Right lobe of liver (tissue), 6 donors: ENCODE measurements around the gene CSF1. TPM values are rescaled to one million over a fixed set of nuclear protein-coding genes. Genes with fewer than 3 reads are reported as not detected.

Experiments used
- ATAC-seq, 4 donors: fragments of 200-7000 bp; cut with Tn5 transposase; one replicate each; pipeline ENCODE4 v1.9.1; 2020; ENCODE audit warnings: mild to moderate bottlenecking in 4 of 4, moderate library complexity in 4 of 4
- DNase-seq, 3 donors: peaks; one replicate each; pipeline ENCODE4 v3.0.0-alpha.2; 2020
- H3K27ac ChIP-seq, 3 donors: fragments of 200-600 bp; one replicate each; pipeline ENCODE4 v1.8.0; 2022
- H3K27me3 ChIP-seq, 2 donors: fragments of 200-600 bp; one replicate each; pipeline ENCODE4 v1.8.0; 2022
- H3K36me3 ChIP-seq, 4 donors: fragments of 200-600 bp; sonication (generic) in 1 of 4; one replicate each; pipeline versions ENCODE4 v1.5.1 to v1.8.0; 2017 to 2022; ENCODE audit warnings: control low read depth in 1 of 4
- H3K4me1 ChIP-seq, 4 donors: fragments of 200-600 bp; sonication (generic) in 1 of 4; one replicate each; pipeline versions ENCODE4 v1.5.1 to v1.8.0; 2017 to 2022; ENCODE audit warnings: control low read depth in 1 of 4
- H3K4me3 ChIP-seq, 3 donors: fragments of 200-600 bp; one replicate each; pipeline ENCODE4 v1.8.0; 2022
- H3K9me3 ChIP-seq, 4 donors: fragments of 200-600 bp; sonication (generic) in 1 of 4; one replicate each; pipeline versions ENCODE4 v1.5.1 to v1.8.0; 2017 to 2022; ENCODE audit warnings: control low read depth in 1 of 4
- CTCF ChIP-seq, 4 donors: fragments of 200-600 bp in 3 of 4; fragments of 450-650 bp in 1 of 4; IDR thresholded peaks; one replicate each; pipeline versions ENCODE4 v1.5.1 to v1.8.0; 2016 to 2022; ENCODE audit warnings: antibody characterized with exemption in 4 of 4, mild to moderate bottlenecking in 2 of 4
- POLR2A ChIP-seq: fragments of 450-650 bp; IDR thresholded peaks from one replicate; pipeline ENCODE4 v1.6.1; 2017; ENCODE audit warnings: antibody characterized with exemption, mild to moderate bottlenecking
- WGBS: methylation state at CpG from one replicate; pipeline ENCODE4 v1.1.6; 2018; ENCODE audit warnings: low coverage, low lambda C conversion rate; ENCODE audit not compliant: insufficient coverage; ENCODE audit errors: missing lambda C conversion rate; 5-methylcytosine and 5-hydroxymethylcytosine counted together
- intact Hi-C, 2 donors: fragments of 100-400 bp; cut with DNase I; formaldehyde crosslinking; loops; one replicate each; pipeline versions ENCODE4 v1.11.2 to v1.14.1; 2022
- total RNA-seq, 6 experiments: library from RNA; depleted of rRNA in 2 of 6; stranded (reverse); fragments of >200 nt in 2 of 6; fragmentation: NEBNext Ultra II Directional in 3 of 6; extraction: Animal tissue kit (Norgen Biotek cat#: 25700) in 3 of 6; gene quantifications; one replicate each; pipeline versions ENCODE4 v1.1.0 to v1.2.4, GENCODE V29; 2016 to 2023
- donor health status: DM: no; HTN: yes; CAD: no.
- donor health status: DM: no; HTN: no; CAD: no.
- donor health status: DM: no; HTN: no; CAD: no.
- donor health status: DM: no; HTN: yes; CAD: no.
- donor health status: DM: no; HTN: yes; CAD: no.

CSF1 gene
- total RNA-seq, 6 experiments from 2014 or later: 4.8 to 44.1 (median 22.0) TPM

DNA sequence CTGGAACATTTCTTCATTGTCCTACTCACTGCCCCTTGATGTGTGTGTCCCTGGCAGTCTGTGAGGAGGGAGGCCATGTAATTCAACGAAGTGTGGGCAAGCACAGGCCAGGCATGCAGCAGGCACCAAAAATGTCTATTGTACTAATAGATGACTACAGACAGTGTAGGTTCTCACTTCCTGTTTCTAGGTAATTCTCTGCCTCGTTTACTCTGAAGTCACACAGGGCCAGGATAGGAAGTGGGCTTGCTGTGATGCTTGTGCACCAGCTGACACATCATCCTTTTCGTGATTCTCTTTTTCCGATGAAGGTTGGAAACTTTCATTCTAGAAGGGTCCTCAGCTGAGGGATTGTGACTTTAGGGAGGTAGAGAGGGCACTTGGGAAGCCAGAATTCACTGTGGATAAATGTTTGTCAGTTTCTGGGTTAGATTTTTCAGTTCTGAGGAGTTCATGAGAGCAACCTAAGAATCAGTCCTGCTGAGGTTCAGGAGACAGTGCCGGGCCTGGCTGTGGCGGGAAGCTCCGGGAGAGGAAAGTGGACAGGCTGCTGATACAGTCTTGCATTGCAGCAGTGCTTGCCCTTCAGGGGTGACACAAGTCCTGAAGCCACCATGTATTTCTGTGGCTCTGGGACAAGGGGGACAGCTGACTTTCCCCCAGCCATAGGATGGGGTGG is 4.3 kb upstream of the CSF1 start:
- ATAC-seq: no peak
- H3K9me3 ChIP-seq: no peaks in the 10 kb centered on the region
- H3K27me3 ChIP-seq: no peaks in the 10 kb centered on the region
- no peak for DNase-seq
- intact Hi-C loops: no loop called here
- no peaks in the 10 kb centered on the region for H3K36me3 ChIP-seq
- no peak for TF ChIP-seq POLR2A
- 60% methylated on average over 2 of the region's 7 CpGs for WGBS
- H3K27ac ChIP-seq: no peak overlapping the region
- peaks cover 0 to 44% (median 17%) of the 10 kb centered on the region in 4 donors for H3K4me1 ChIP-seq
- no peak overlapping the region for H3K4me3 ChIP-seq

- WGBS: 100% methylated on average over 2 of the region's 4 CpGs
- H3K27me3 ChIP-seq: no peaks in the 10 kb centered on the region
- no peaks in the 10 kb centered on the region for H3K9me3 ChIP-seq
- no peaks in the 10 kb centered on the region for H3K36me3 ChIP-seq
- intact Hi-C loops: no loop called here
- no peak overlapping the region for H3K4me3 ChIP-seq
- ATAC-seq: no peak
- no peak for DNase-seq
- H3K4me1 ChIP-seq: peaks cover 0 to 42% (median 17%) of the 10 kb centered on the region in 4 donors
- TF ChIP-seq POLR2A: no peak
- H3K27ac ChIP-seq: no peak overlapping the region
Observed at GRCh38 chr1:109906839-109907180, 3.8 kb upstream of the CSF1 start.

DNA sequence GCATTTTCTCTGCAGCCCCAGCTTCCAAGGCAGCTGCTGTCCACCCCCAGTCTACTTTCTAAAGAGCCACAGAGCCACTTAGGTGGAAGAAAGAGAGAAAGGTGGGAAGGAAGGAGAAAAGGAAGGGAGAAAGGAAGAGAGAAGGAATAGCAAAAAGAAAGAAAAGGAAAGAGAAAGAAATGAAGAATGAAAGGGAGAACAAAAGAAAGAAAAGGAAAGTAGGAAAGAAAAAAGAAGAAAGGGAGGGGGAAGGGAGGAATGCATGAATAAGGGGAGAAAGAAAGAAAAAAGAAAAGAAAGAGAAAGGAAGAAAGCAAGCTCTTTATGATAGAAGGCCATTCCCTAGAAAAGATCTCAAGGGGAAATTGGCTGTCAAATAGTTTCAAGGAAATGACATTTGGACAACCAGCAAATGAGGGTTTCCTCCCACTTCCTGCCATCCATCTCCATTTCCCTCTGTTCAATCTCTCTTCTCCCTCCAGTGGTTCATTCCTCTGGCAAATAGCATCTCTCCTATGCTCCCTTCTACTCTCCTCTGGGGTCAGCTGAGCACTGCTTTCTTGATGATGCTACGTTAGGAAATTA is 3.4 kb upstream of the CSF1 start:
- TF ChIP-seq POLR2A: no peak
- no peak overlapping the region for H3K27ac ChIP-seq
- DNase-seq: no peak
- peaks cover 0 to 42% (median 16%) of the 10 kb centered on the region in 4 donors for H3K4me1 ChIP-seq
- no peaks in the 10 kb centered on the region for H3K27me3 ChIP-seq
- intact Hi-C loops: no loop called here
- 94% methylated on average over 1 of the region's 1 CpG for WGBS
- no peak for ATAC-seq
- H3K9me3 ChIP-seq: no peaks in the 10 kb centered on the region
- H3K4me3 ChIP-seq: no peak overlapping the region
- H3K36me3 ChIP-seq: no peaks in the 10 kb centered on the region

DNA sequence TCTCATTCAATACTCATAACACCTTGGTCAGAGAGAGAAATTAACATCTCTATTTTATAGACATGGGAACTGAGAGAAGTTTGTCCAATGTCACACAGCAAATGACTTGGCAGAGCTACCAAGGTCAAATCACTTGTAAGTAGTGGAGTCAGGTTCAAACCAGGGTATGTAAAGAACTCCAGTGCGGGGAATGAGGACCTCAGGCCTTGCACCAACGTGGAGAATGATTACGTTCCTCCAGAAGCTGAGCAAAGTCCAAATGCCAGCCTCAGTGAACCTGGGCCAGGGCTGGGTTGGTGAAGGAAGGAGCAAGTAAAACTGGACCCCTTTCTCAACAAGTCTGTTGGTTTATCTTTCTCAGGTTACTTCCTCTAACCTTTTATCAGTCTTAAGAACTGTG is 1.8 kb upstream of the CSF1 start:
- no peak for DNase-seq
- H3K9me3 ChIP-seq: no peaks in the 10 kb centered on the region
- intact Hi-C loops: no loop called here
- H3K27me3 ChIP-seq: no peaks in the 10 kb centered on the region
- no peak for ATAC-seq
- H3K36me3 ChIP-seq: no peaks in the 10 kb centered on the region
- TF ChIP-seq CTCF (IDR thresholded peaks at IDR 0.05) (no peak), POLR2A (no peak)
- peaks cover 0 to 40% (median 16%) of the 10 kb centered on the region in 4 donors for H3K4me1 ChIP-seq
- 50% methylated on average over 3 of the region's 3 CpGs for WGBS
- no peak overlapping the region for H3K27ac ChIP-seq
- no peak overlapping the region for H3K4me3 ChIP-seq

- Histone ChIP-seq H3K27ac (no peak overlapping the region), H3K9me3 (no peaks in the 10 kb centered on the region)
- 75% methylated on average over 3 of the region's 3 CpGs for WGBS
Observed at GRCh38 chr1:109909561-109909960, 1.1 kb upstream of the CSF1 start.

More at GRCh38 chr1:109909561-109909960, 1.1 kb upstream of the CSF1 start:
- H3K27me3 ChIP-seq: no peaks in the 10 kb centered on the region
- no peak for ATAC-seq
- intact Hi-C loops: no loop called here
- no peak overlapping the region for H3K4me3 ChIP-seq
- TF ChIP-seq CTCF (IDR thresholded peaks at IDR 0.05) (no peak), POLR2A (no peak)
- no peak for DNase-seq
- H3K36me3 ChIP-seq: no peaks in the 10 kb centered on the region
- H3K4me1 ChIP-seq: peaks cover 0 to 35% (median 12%) of the 10 kb centered on the region in 4 donors
